PFSK-1 (cell line): ENCODE data around the gene XIRP2.

Experiments used
- POLR2AphosphoS5 ChIP-seq: IDR thresholded peaks from 2 replicates; pipeline ENCODE4 v1.6.1; 2012; ENCODE audit warnings: low read depth, mild to moderate bottlenecking, control low read depth, low read length, moderate library complexity
- TAF1 ChIP-seq: IDR thresholded peaks from 2 replicates; pipeline ENCODE4 v1.6.1; 2012; ENCODE audit warnings: low read length, control low read depth, borderline replicate concordance; ENCODE audit not compliant: insufficient read depth
- TF ChIP-seq, protein P1 (sequence below), 2 experiments: IDR thresholded peaks; 2 replicates each; pipeline versions ENCODE4 v1.6.1 to v1.8.0; 2011 to 2012; ENCODE audit warnings: low read depth in 2 of 2, low read length in 2 of 2, control low read depth in 1 of 2, inconsistent platforms in 1 of 2, mild to moderate bottlenecking in 1 of 2, moderate library complexity in 1 of 2; ENCODE audit not compliant: insufficient read depth in 1 of 2

DNA sequence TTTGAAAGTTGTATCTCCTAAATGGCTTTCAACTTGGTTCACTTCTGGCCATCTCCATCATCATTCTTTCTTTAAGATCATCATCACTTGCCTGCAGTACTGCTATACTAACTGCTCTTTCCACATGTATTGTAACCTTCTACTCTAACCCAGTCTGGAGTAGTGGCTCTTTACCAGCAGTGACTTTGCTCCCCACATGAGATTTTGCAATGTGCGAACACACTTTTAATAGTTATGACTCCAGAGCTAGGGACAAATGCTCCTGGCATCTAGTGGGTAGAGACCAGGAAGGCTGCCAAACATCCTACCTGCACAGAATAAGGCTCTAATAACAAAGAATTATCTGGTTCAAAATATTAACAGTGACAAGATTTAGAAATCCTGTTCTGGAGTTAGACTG lies 243.8 kb downstream of the XIRP2 start:
- TF ChIP-seq, protein P1, sequence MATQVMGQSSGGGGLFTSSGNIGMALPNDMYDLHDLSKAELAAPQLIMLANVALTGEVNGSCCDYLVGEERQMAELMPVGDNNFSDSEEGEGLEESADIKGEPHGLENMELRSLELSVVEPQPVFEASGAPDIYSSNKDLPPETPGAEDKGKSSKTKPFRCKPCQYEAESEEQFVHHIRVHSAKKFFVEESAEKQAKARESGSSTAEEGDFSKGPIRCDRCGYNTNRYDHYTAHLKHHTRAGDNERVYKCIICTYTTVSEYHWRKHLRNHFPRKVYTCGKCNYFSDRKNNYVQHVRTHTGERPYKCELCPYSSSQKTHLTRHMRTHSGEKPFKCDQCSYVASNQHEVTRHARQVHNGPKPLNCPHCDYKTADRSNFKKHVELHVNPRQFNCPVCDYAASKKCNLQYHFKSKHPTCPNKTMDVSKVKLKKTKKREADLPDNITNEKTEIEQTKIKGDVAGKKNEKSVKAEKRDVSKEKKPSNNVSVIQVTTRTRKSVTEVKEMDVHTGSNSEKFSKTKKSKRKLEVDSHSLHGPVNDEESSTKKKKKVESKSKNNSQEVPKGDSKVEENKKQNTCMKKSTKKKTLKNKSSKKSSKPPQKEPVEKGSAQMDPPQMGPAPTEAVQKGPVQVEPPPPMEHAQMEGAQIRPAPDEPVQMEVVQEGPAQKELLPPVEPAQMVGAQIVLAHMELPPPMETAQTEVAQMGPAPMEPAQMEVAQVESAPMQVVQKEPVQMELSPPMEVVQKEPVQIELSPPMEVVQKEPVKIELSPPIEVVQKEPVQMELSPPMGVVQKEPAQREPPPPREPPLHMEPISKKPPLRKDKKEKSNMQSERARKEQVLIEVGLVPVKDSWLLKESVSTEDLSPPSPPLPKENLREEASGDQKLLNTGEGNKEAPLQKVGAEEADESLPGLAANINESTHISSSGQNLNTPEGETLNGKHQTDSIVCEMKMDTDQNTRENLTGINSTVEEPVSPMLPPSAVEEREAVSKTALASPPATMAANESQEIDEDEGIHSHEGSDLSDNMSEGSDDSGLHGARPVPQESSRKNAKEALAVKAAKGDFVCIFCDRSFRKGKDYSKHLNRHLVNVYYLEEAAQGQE (IDR thresholded peaks at IDR 0.05; ENCODE audit: insufficient read depth in 1 of 2, low read depth in 2 of 2, low read length in 2 of 2): no peak
- TF ChIP-seq POLR2AphosphoS5 (no peak), TAF1 (no peak)
